ENCODE measurements around the gene COL27A1. TPM values are rescaled to one million over a fixed set of nuclear protein-coding genes. Genes with fewer than 3 reads are reported as not detected.
"Not testable (repeated sequence)": the region's sequence is repeated elsewhere in the genome, so short reads cannot be mapped to it uniquely, and the experiment has no call there.

Gene COL27A1
- total and polyA plus RNA-seq, 4 donors: 10.9 to 25.6 (median 17.4) TPM

GRCh38 chr9:114189823-114190562 lies 34.7 kb downstream of the COL27A1 start:
- Histone ChIP-seq H3K27me3 (ENCODE audit: control insufficient read depth in 3 of 3, insufficient read depth in 3 of 3, low read length in 2 of 3) (no peaks in the 10 kb centered on the region), H3K36me3 (ENCODE audit: control insufficient read depth in 4 of 4, insufficient read depth in 4 of 4, low read length in 4 of 4) (peaks cover 0 to 33% (median 10%) of the 10 kb centered on the region in 4 donors), H3K9ac (ENCODE audit: insufficient read depth in 1 of 2, low read length in 2 of 2) (no peak overlapping the region), H3K4me3 (no peak overlapping the region), H3K9me3 (ENCODE audit: control insufficient read depth in 4 of 4, insufficient read depth in 3 of 4, low read length in 3 of 4) (peaks cover 0 to 3% (median 0%) of the 10 kb centered on the region in 4 donors), H3K4me1 (ENCODE audit: control insufficient read depth in 5 of 5, insufficient read depth in 5 of 5, low read length in 5 of 5) (peaks cover 0 to 16% (median 3%) of the 10 kb centered on the region in 5 donors), H3K27ac (ENCODE audit: low read depth in 1 of 2, low read length in 1 of 2) (no peak overlapping the region)
- TF ChIP-seq CTCF (IDR thresholded peaks at IDR 0.05; ENCODE audit: control extremely low read depth, extremely low read depth): no peak
- DNase-seq (no peak), ATAC-seq (ENCODE audit: insufficient read depth, low FRiP score) (no peak)
- WGBS, 2 donors: 90 to 95% methylated on average over 2 of the region's 2 CpGs

GRCh38 chr9:114190563-114190905 lies 35.2 kb downstream of the COL27A1 start:
- no peaks in the 10 kb centered on the region for H3K27me3 ChIP-seq (ENCODE audit: control insufficient read depth in 3 of 3, insufficient read depth in 3 of 3, low read length in 2 of 3)
- peaks cover 0 to 32% (median 11%) of the 10 kb centered on the region in 4 donors for H3K36me3 ChIP-seq (ENCODE audit: control insufficient read depth in 4 of 4, insufficient read depth in 4 of 4, low read length in 4 of 4)
- 85 to 87% methylated on average over 1 of the region's 1 CpG for WGBS, 2 donors
- no peak overlapping the region for H3K27ac ChIP-seq (ENCODE audit: low read depth in 1 of 2, low read length in 1 of 2)
- H3K9me3 ChIP-seq (ENCODE audit: control insufficient read depth in 4 of 4, insufficient read depth in 3 of 4, low read length in 3 of 4): peaks cover 0 to 3% (median 0%) of the 10 kb centered on the region in 4 donors
- ATAC-seq (ENCODE audit: insufficient read depth, low FRiP score) (no peak), DNase-seq (no peak)
- H3K4me1 ChIP-seq (ENCODE audit: control insufficient read depth in 5 of 5, insufficient read depth in 5 of 5, low read length in 5 of 5): peaks cover 0 to 16% (median 2%) of the 10 kb centered on the region in 5 donors
- H3K9ac ChIP-seq (ENCODE audit: insufficient read depth in 1 of 2, low read length in 2 of 2): no peak overlapping the region
- H3K4me3 ChIP-seq: no peak overlapping the region
- no peak for TF ChIP-seq CTCF (IDR thresholded peaks at IDR 0.05; ENCODE audit: control extremely low read depth, extremely low read depth)

- not testable (repeated sequence) for H3K9me3 ChIP-seq (ENCODE audit: control insufficient read depth in 4 of 4, insufficient read depth in 3 of 4, low read length in 3 of 4); H3K27me3 ChIP-seq (ENCODE audit: control insufficient read depth in 3 of 3, insufficient read depth in 3 of 3, low read length in 2 of 3); H3K27ac ChIP-seq (ENCODE audit: low read depth in 1 of 2, low read length in 1 of 2); H3K4me3 ChIP-seq; H3K9ac ChIP-seq (ENCODE audit: insufficient read depth in 1 of 2, low read length in 2 of 2); DNase-seq; ATAC-seq (ENCODE audit: insufficient read depth, low FRiP score)
- Histone ChIP-seq H3K36me3 (ENCODE audit: control insufficient read depth in 4 of 4, insufficient read depth in 4 of 4, low read length in 4 of 4) (peaks cover 0 to 30% (median 10%) of the 10 kb centered on the region in 4 donors), H3K4me1 (ENCODE audit: control insufficient read depth in 5 of 5, insufficient read depth in 5 of 5, low read length in 5 of 5) (peaks cover 0 to 14% (median 6%) of the 10 kb centered on the region in 5 donors)
- WGBS, 2 donors: 95 to 97% methylated on average over 5 of the region's 5 CpGs
Observed at GRCh38 chr9:114191402-114191801, 36.1 kb downstream of the COL27A1 start.

GRCh38 chr9:114192539-114192938 lies 37.2 kb downstream of the COL27A1 start:
- H3K9me3 ChIP-seq (ENCODE audit: control insufficient read depth in 4 of 4, insufficient read depth in 3 of 4, low read length in 3 of 4): peaks cover 0 to 3% (median 0%) of the 10 kb centered on the region in 4 donors
- H3K9ac ChIP-seq (ENCODE audit: insufficient read depth in 1 of 2, low read length in 2 of 2): no peak overlapping the region
- H3K4me1 ChIP-seq (ENCODE audit: control insufficient read depth in 5 of 5, insufficient read depth in 5 of 5, low read length in 5 of 5): peaks cover 0 to 25% (median 11%) of the 10 kb centered on the region in 5 donors
- TF ChIP-seq CTCF (IDR thresholded peaks at IDR 0.05; ENCODE audit: control extremely low read depth, extremely low read depth): no peak
- WGBS, 2 donors: 100% methylated on average over 1 of the region's 1 CpG
- H3K27me3 ChIP-seq (ENCODE audit: control insufficient read depth in 3 of 3, insufficient read depth in 3 of 3, low read length in 2 of 3): no peaks in the 10 kb centered on the region
- H3K4me3 ChIP-seq: no peak overlapping the region
- ATAC-seq (ENCODE audit: insufficient read depth, low FRiP score) (no peak), DNase-seq (no peak)
- peaks cover 0 to 30% (median 8%) of the 10 kb centered on the region in 4 donors for H3K36me3 ChIP-seq (ENCODE audit: control insufficient read depth in 4 of 4, insufficient read depth in 4 of 4, low read length in 4 of 4)
- H3K27ac ChIP-seq (ENCODE audit: low read depth in 1 of 2, low read length in 1 of 2): no peak overlapping the region

Data from lung (tissue), 12 donors.